ENCODE data around the gene MYLK. TPM values are rescaled to one million over a fixed set of nuclear protein-coding genes. Genes with fewer than 3 reads are reported as not detected.

The MYLK gene
- total and polyA plus RNA-seq, 10 of the 15 experiments (the other 5 are each of a cell fraction or from before 2014, with no cell fraction given): 0.04 to 1.6 (median 0.42) TPM; not detected in 1

GRCh38 chr3:123682302-123682701 lies 201.8 kb downstream of the MYLK start:
- ATAC-seq: no peak
- no peaks in the 10 kb centered on the region for H3K9me3 ChIP-seq (replicated peaks; ENCODE audit: control insufficient read depth, insufficient read depth, low read length)
- RAD21 ChIA-PET (ENCODE audit: unreplicated experiment): no interaction called here
- H3K79me2 ChIP-seq (ENCODE audit: control insufficient read depth, insufficient read depth, low read length): no peaks in the 10 kb centered on the region
- peaks cover 2% of the 10 kb centered on the region in 2 experiments; a peak in 3 of 4 replicates for H3K27me3 ChIP-seq (replicated peaks in 1 of 2; ENCODE audit: control insufficient read depth in 2 of 2, insufficient read depth in 2 of 2, low read length in 1 of 2)
- H3K9ac ChIP-seq (ENCODE audit: control insufficient read depth, insufficient read depth, low read length): no peak overlapping the region
- H3K27ac ChIP-seq (ENCODE audit: control insufficient read depth, insufficient read depth): no peak overlapping the region
- no peaks in the 10 kb centered on the region for H4K20me1 ChIP-seq (ENCODE audit: control insufficient read depth, insufficient read depth)
- POLR2A ChIA-PET: no interaction called here
- no TSS peak for BruUV-seq (replicated peaks)
- no peak for DNase-seq (ENCODE audit: low read depth, low spot score)
- no peak overlapping the region for H3K4me2 ChIP-seq (ENCODE audit: control insufficient read depth, insufficient read depth)
- CTCF ChIA-PET: interaction anchor here (0.7 to 1.0 kb wide), 2 partner anchors 19 to 41 kb away, joined by 3 to 4 read pairs; no protein-coding TSS in a partner anchor
- intact Hi-C loops (cut with micrococcal nuclease; ENCODE audit: unreplicated experiment): no loop called here
- in situ Hi-C loops (cut with MboI): no loop called here
- WGBS (ENCODE audit: insufficient coverage, insufficient replicate concordance, low lambda C conversion rate, missing lambda C conversion rate): 43% methylated on average over 6 of the region's 6 CpGs
- H3K4me3 ChIP-seq: no peak overlapping the region
- SMC1A ChIA-PET (ENCODE audit: uncharacterized antibody, unreplicated experiment): interaction anchor here (1.0 kb wide), 1 partner anchor 100 kb away, joined by 3 read pairs; no protein-coding TSS in a partner anchor
- H2AFZ ChIP-seq (ENCODE audit: control insufficient read depth, low read depth, low read length): no peak overlapping the region
- no peaks in the 10 kb centered on the region for H3K4me1 ChIP-seq (ENCODE audit: control insufficient read depth, insufficient read depth, low read length)
- TF ChIP-seq ZNF24 (IDR thresholded peaks at IDR 0.05) (no peak), ASH2L (IDR thresholded peaks at IDR 0.05; ENCODE audit: borderline replicate concordance, low read depth) (no peak), USF2 (IDR thresholded peaks at IDR 0.05; ENCODE audit: borderline replicate concordance, low read depth, low read length) (no peak), SREBF2 (IDR thresholded peaks at IDR 0.05; ENCODE audit: low read length) (no peak), PBX3 (IDR thresholded peaks at IDR 0.05; ENCODE audit: insufficient replicate concordance, low read depth, low read length) (no peak), CHD2 (IDR thresholded peaks at IDR 0.05; ENCODE audit: borderline replicate concordance, low read depth, low read length) (no peak), SRF (IDR thresholded peaks at IDR 0.05; ENCODE audit: low read depth in 2 of 2, low read length in 2 of 2) (no peak)
- H3K36me3 ChIP-seq (ENCODE audit: control insufficient read depth in 2 of 2, insufficient read depth in 2 of 2, low read length in 1 of 2): no peaks in the 10 kb centered on the region
- FAIRE-seq: no peak
